GM19397 (cell line): ENCODE measurements around the gene MALT1.
"Not testable (repeated sequence)": the region's sequence is repeated elsewhere in the genome, so short reads cannot be mapped to it uniquely, and the experiment has no call there.

Experiments
- ATAC-seq: cut with Tn5 transposase; IDR thresholded peaks from one replicate; pipeline ENCODE4 v1.9.1; 2021; ENCODE audit warnings: mild to moderate bottlenecking, moderate library complexity; ENCODE audit not compliant: unreplicated experiment

The MALT1 gene

DNA sequence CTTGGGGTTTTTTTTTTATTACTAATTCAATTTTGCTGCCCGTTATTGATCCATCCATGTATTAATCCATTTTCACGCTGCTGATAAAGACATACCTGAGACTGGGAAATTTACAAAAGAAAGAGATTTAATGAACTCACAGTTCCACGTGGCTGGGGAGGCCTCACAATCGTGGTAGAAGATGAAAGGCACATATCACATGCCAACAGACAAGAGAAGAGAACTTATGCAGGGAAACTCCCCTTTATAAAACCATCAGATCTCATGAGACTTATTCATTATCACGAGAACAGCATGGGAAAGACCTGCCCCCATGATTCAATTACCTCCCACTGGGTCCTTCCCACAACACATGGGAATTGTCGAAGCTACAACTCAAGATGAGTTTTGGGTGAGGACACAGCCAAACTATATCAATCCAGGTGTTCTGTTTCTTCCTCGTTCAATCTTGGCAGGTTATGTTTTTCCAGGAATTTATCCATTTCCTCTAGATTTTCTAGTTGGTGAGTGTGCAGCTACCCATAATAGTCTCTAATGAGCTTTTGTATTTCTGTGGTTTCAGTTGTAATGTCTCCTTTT, 18.0 kb upstream of the MALT1 start:
- ATAC-seq = not testable (repeated sequence)

DNA sequence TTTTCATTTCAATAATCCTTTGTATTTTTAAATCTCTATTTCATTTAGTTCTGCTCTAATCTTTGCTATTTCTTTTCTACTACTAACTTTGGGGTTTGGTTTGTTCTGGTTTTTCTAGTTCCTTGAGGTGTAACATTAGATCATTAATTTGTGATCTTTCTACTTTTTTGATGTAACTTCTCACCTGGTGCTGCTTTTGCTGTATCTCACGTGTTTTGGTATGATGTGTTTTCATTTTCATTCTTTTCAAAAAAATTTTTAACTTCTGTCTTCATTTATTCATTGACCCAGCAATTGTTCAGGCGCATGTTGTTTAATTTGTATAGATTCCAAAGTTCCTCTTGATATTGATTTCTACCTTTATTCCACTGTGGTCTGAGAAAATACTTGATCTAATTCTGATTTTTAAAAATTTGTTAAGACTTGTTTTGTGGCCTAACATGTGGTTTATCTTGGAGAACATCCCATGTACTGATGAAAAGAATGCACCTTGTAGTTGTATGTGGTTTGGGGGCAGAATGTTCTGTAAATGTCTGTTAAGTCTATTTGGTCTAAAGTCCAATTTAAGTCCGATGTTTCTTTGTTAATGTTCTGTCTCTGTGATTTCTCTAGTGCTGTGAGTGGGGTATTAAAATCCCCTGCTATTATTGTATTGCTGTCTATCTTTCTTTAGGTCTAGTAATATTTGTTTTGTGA, 17.3 kb upstream of the MALT1 start:
- ATAC-seq = no peak

GRCh38 chr18:58654896-58655614, 16.2 kb upstream of the MALT1 start:
- no peak for ATAC-seq

DNA sequence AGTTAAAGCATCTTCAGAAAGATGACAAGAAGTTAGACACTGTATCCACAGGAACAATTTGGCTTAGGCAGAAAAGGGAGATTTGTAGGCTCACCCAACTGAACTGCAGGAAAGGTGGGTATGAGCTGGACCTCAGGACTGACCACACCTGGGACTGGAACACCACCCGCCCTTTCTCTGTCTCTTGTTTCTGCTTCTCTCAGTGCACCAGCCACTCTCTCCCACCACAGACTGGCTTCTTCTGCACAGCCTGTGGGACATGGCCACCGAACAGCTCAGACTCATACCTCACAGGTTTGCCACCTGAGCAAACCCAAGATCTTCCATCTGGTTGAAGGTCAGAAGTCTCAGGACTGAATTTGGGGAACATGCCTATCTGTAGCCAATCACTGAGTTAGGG, 14.2 kb upstream of the MALT1 start:
- ATAC-seq = no peak

GRCh38 chr18:58657494-58657893, 13.8 kb upstream of the MALT1 start:
- no peak for ATAC-seq

- no peak for ATAC-seq
These were observed 11.6 kb upstream of the MALT1 start for GRCh38 chr18:58659691-58660090.

GRCh38 chr18:58660915-58661314, 10.3 kb upstream of the MALT1 start:
- no peak for ATAC-seq

DNA sequence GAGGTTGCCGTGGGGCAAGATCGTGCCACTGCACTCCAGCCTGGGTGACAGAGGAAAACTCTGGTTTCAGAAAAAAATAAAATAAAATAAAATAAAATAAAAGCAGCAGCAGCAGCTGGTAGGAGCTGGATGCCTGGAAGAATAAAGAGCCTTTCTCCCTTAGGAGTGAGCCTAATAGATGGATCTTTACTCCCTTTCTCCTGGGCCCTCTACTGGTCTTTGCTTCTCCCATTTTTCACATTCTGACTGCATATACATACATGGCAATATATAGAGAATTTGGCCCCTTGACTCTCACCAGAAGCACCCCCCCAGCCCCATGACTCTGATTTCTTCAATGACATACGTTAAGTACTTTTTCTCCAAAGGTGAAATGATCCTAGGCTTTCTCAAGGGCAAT, 9.8 kb upstream of the MALT1 start:
- ATAC-seq = no peak

DNA sequence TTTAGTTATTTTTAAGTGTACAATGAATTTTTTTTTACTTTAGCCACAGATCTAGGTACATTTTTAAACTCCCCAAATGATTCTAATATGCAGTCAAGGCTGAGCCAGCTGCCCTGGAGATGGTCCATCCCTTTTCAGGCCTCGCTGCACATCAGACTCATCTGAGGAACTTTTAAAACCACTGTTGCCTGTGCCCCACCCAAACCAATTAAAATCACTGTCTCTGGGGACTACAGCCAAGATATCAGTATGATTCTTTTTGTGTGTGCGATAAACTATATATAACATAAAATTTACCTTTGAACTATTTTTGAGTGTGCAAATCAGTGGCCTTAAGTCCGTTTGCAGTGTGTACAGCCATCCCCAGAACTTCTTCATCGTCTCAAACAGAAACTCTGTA, 9.1 kb upstream of the MALT1 start:
- ATAC-seq = no peak

DNA sequence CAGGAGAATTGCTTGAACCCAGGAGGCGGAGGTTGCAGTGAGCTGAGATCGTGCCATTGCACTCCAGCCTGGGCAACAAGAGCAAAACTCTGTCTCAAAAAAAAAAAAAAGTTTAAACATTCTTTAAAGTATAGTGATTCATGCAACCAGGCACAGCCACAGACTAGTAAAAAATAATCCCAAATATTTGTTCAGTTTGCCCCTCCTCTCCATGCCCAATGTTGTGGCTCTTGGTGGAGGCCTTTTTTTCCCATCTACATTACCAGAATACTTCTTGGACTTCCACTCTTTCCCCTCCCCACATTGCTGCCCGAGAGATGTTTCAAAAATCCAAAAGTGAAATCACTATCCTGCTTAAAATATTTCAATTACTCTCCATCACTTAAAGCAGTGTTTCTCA, 5.1 kb upstream of the MALT1 start:
- ATAC-seq = no peak

- no peak for ATAC-seq
These were observed 3.1 kb upstream of the MALT1 start for GRCh38 chr18:58668211-58668610.

GRCh38 chr18:58668897-58669296, 2.4 kb upstream of the MALT1 start:
- no peak for ATAC-seq

DNA sequence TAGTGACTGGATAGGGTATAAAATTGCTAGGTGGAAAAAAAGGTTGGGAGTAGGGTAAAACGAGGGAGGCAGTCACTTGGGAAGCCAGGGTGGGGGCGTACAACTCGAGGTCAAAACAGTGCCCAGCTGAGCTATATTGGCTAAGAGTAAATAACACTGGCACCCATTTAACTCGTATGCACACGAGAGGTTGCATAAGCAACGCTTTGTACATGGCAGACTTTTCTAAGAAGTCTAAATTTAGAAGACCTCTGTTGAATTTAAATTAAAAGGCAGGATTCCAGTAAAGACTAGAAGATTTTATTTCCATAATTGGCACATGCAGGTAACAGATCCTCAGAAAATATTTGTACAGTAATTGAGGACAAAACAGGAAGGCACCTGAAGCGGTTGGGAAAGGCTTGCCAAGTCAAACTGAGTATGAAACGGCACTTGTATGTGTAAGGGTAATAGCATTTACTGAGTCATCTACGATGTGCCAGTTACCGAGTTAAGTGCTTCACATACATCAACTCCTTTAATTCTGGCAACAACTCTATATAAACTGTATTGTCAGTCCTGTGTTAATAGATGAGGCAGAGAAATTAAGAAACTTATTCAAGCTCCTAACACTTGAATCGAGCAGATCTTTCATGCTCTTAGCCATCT, 1.4 kb upstream of the MALT1 start:
- no peak for ATAC-seq

DNA sequence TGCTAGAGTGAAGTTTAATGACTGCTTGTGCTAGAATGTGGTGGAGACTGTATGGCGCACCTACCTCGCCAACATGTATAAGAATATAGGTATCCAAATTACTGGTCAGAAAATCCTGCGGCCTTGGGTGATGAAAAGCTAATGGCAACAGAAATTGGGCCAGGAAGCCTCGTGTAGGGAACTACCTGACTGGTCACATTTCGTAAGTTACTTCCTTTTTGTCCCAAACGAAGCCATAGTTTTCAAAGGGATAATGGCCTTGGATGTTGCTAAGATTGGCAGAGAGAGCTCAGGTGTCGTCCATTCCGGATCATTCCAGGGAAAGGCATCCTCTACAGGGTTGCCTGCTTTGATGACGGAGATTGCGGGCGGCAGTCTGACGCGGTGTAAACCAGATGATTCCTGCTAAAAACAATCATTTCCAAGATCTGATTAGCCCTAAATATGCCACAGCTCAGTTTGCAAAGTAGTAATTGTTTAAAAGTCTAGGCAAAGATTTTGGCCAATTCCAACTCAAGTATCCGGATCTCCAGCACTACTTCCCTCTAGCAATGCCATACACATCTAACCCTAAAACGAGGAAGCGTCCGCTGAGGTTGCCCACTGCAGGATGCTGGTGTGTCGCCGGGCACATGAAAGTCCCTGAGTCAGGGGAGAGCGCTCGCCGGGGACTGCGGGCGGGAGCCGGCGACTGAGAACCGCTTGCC, 708 bp upstream of the MALT1 start:
- no peak for ATAC-seq

- peak; percentile 27 for ATAC-seq
These were observed 633 bp downstream of the MALT1 start for GRCh38 chr18:58671632-58672564.

- no peak for ATAC-seq
These were observed 2.9 kb downstream of the MALT1 start for GRCh38 chr18:58674159-58674558.

- no peak for ATAC-seq
These were observed 3.7 kb downstream of the MALT1 start for GRCh38 chr18:58674863-58675472.

DNA sequence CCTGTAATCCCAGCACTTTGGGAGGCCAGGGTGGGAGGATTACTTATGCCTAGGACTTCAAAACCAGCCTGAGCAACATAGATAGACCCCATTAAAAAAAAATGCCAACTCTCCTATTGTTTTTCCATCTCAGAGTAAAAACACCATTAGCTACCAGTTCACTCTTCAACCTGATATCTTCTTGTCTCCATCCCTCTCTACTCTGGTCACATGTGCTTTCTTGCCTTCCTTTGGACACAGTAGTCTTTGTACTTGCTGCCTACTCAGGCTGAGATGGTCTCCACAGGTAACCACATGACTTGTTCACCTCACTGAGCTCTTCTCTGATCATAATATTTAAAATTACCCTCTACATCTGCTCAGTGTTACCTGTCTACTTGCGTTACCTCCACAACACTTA, 5.0 kb downstream of the MALT1 start:
- no peak for ATAC-seq

- ATAC-seq = no peak
These were observed 11.3 kb downstream of the MALT1 start for GRCh38 chr18:58682429-58683069.
